Measurements from ENCODE around the gene ARL5C. TPM values are rescaled to one million over a fixed set of nuclear protein-coding genes. Genes with fewer than 3 reads are reported as not detected.
"Not testable (repeated sequence)": the region's sequence is repeated elsewhere in the genome, so short reads cannot be mapped to it uniquely, and the experiment has no call there.

The ARL5C gene
- total and polyA plus RNA-seq, 7 experiments from 2014 or later = 0.15 to 0.78 (median 0.34) TPM; not detected in 4

- Histone ChIP-seq H3K27ac (ENCODE audit: low read depth, low read length) (no peak overlapping the region), H3K4me3 (ENCODE audit: low read length) (no peak overlapping the region), H3K4me1 (ENCODE audit: control insufficient read depth in 2 of 2, insufficient read depth in 2 of 2, low read length in 2 of 2) (no peaks in the 10 kb centered on the region), H3K36me3 (ENCODE audit: control insufficient read depth in 2 of 3, insufficient read depth in 3 of 3, low read length in 3 of 3) (no peaks in the 10 kb centered on the region), H3K9me3 (ENCODE audit: control insufficient read depth in 2 of 3, low read length in 3 of 3) (no peaks in the 10 kb centered on the region), H3K27me3 (ENCODE audit: control insufficient read depth in 2 of 2, insufficient read depth in 2 of 2, low read length in 2 of 2) (no peaks in the 10 kb centered on the region)
- Mint-ChIP-seq H3K9me3 (no peaks in the 10 kb centered on the region), H3K4me3 (no peak overlapping the region), H3K4me1 (peaks cover 3 to 15% (median 12%) of the 10 kb centered on the region in 7 donors), H3K27me3 (no peaks in the 10 kb centered on the region), H3K36me3 (peaks cover 0 to 18% (median 0%) of the 10 kb centered on the region in 5 donors), H3K27ac (no peak overlapping the region)
- DNase-seq = no peak
- intact Hi-C loops (cut with micrococcal nuclease) = no loop called here
- ChIA-PET POLR2A (no interaction called here), CTCF (no interaction called here)
- ATAC-seq = no peak
Observed at GRCh38 chr17:39122991-39123390, 43.0 kb downstream of the ARL5C start.

- H3K4me3 Mint-ChIP-seq; DNase-seq; intact Hi-C loops (cut with micrococcal nuclease); H3K4me1 ChIP-seq (ENCODE audit: control insufficient read depth in 2 of 2, insufficient read depth in 2 of 2, low read length in 2 of 2); H3K4me3 ChIP-seq (ENCODE audit: low read length); H3K27ac ChIP-seq (ENCODE audit: low read depth, low read length); CTCF ChIA-PET; H3K9me3 Mint-ChIP-seq; ATAC-seq; H3K27me3 ChIP-seq (ENCODE audit: control insufficient read depth in 2 of 2, insufficient read depth in 2 of 2, low read length in 2 of 2); H3K9me3 ChIP-seq (ENCODE audit: control insufficient read depth in 2 of 3, low read length in 3 of 3); POLR2A ChIA-PET; H3K36me3 ChIP-seq (ENCODE audit: control insufficient read depth in 2 of 3, insufficient read depth in 3 of 3, low read length in 3 of 3); H3K27me3 Mint-ChIP-seq; H3K27ac Mint-ChIP-seq: not testable (repeated sequence)
- Mint-ChIP-seq H3K36me3 (peaks cover 0 to 18% (median 0%) of the 10 kb centered on the region in 5 donors), H3K4me1 (peaks cover 3 to 16% (median 14%) of the 10 kb centered on the region in 7 donors)
Observed at GRCh38 chr17:39121919-39122318, 44.0 kb downstream of the ARL5C start.

- peaks cover 0 to 23% (median 5%) of the 10 kb centered on the region in 5 donors for H3K36me3 Mint-ChIP-seq
- intact Hi-C loops (cut with micrococcal nuclease) = no loop called here
- peaks cover 0 to 5% (median 0%) of the 10 kb centered on the region in 5 donors for H3K27me3 Mint-ChIP-seq
- peak overlapping the region in 2 of 9 donors; percentile 38 to 79 for H3K27ac Mint-ChIP-seq
- H3K4me3 ChIP-seq (ENCODE audit: low read length) = no peak overlapping the region
- no peaks in the 10 kb centered on the region for H3K9me3 ChIP-seq (ENCODE audit: control insufficient read depth in 2 of 3, low read length in 3 of 3)
- peaks cover 3 to 24% (median 19%) of the 10 kb centered on the region in 7 donors for H3K4me1 Mint-ChIP-seq
- H3K9me3 Mint-ChIP-seq = peaks cover 0 to 4% (median 0%) of the 10 kb centered on the region in 11 donors
- POLR2A ChIA-PET = interaction anchor here (0.6 to 1.7 kb wide), 3 partner anchors 26 to 310 kb away, joined by 3 to 5 read pairs (median 4); no protein-coding TSS in a partner anchor
- no peaks in the 10 kb centered on the region for H3K36me3 ChIP-seq (ENCODE audit: control insufficient read depth in 2 of 3, insufficient read depth in 3 of 3, low read length in 3 of 3)
- H3K4me3 Mint-ChIP-seq = no peak overlapping the region
- H3K27ac ChIP-seq (ENCODE audit: low read depth, low read length) = no peak overlapping the region
- DNase-seq = no peak
- H3K27me3 ChIP-seq (ENCODE audit: control insufficient read depth in 2 of 2, insufficient read depth in 2 of 2, low read length in 2 of 2) = no peaks in the 10 kb centered on the region
- peak; percentile 72 for ATAC-seq
- no peaks in the 10 kb centered on the region for H3K4me1 ChIP-seq (ENCODE audit: control insufficient read depth in 2 of 2, insufficient read depth in 2 of 2, low read length in 2 of 2)
- CTCF ChIA-PET = no interaction called here
Observed at GRCh38 chr17:39118674-39119419, 47.1 kb downstream of the ARL5C start.

GRCh38 chr17:39116224-39116623 lies 49.7 kb downstream of the ARL5C start:
- ChIA-PET POLR2A (interaction anchor here (1.2 kb wide), 1 partner anchor 18 kb away, joined by 5 read pairs; no protein-coding TSS in a partner anchor), CTCF (interaction anchor here (0.6 to 1.3 kb wide), 2 partner anchors 33 to 133 kb away, joined by 3 read pairs; no protein-coding TSS in a partner anchor)
- Histone ChIP-seq H3K9me3 (ENCODE audit: control insufficient read depth in 2 of 3, low read length in 3 of 3) (no peaks in the 10 kb centered on the region), H3K27me3 (ENCODE audit: control insufficient read depth in 2 of 2, insufficient read depth in 2 of 2, low read length in 2 of 2) (no peaks in the 10 kb centered on the region), H3K27ac (ENCODE audit: low read depth, low read length) (no peak overlapping the region), H3K36me3 (ENCODE audit: control insufficient read depth in 2 of 3, insufficient read depth in 3 of 3, low read length in 3 of 3) (no peaks in the 10 kb centered on the region), H3K4me1 (ENCODE audit: control insufficient read depth in 2 of 2, insufficient read depth in 2 of 2, low read length in 2 of 2) (no peaks in the 10 kb centered on the region), H3K4me3 (ENCODE audit: low read length) (no peak overlapping the region)
- Mint-ChIP-seq H3K27me3 (peaks cover 0 to 5% (median 0%) of the 10 kb centered on the region in 5 donors), H3K9me3 (peaks cover 0 to 4% (median 0%) of the 10 kb centered on the region in 11 donors), H3K4me3 (no peak overlapping the region), H3K4me1 (peaks cover 3 to 26% (median 22%) of the 10 kb centered on the region in 7 donors), H3K27ac (no peak overlapping the region), H3K36me3 (peaks cover 0 to 16% (median 5%) of the 10 kb centered on the region in 5 donors)
- ATAC-seq (no peak), DNase-seq (no peak)
- intact Hi-C loops (cut with micrococcal nuclease) = no loop called here

- Histone ChIP-seq H3K9me3 (ENCODE audit: control insufficient read depth in 2 of 3, low read length in 3 of 3) (no peaks in the 10 kb centered on the region), H3K4me3 (ENCODE audit: low read length) (no peak overlapping the region), H3K27me3 (ENCODE audit: control insufficient read depth in 2 of 2, insufficient read depth in 2 of 2, low read length in 2 of 2) (no peaks in the 10 kb centered on the region), H3K4me1 (ENCODE audit: control insufficient read depth in 2 of 2, insufficient read depth in 2 of 2, low read length in 2 of 2) (no peaks in the 10 kb centered on the region), H3K27ac (ENCODE audit: low read depth, low read length) (no peak overlapping the region), H3K36me3 (ENCODE audit: control insufficient read depth in 2 of 3, insufficient read depth in 3 of 3, low read length in 3 of 3) (no peaks in the 10 kb centered on the region)
- ChIA-PET POLR2A (no interaction called here), CTCF (interaction anchor here (0.6 kb wide), 1 partner anchor 66 kb away, joined by 3 read pairs; no protein-coding TSS in a partner anchor)
- H3K4me1 Mint-ChIP-seq = peaks cover 3 to 29% (median 22%) of the 10 kb centered on the region in 7 donors
- DNase-seq (no peak), ATAC-seq (no peak)
- no peak overlapping the region for H3K4me3 Mint-ChIP-seq
- peaks cover 0 to 15% (median 5%) of the 10 kb centered on the region in 5 donors for H3K36me3 Mint-ChIP-seq
- peaks cover 0 to 4% (median 0%) of the 10 kb centered on the region in 11 donors for H3K9me3 Mint-ChIP-seq
- intact Hi-C loops (cut with micrococcal nuclease) = no loop called here
- H3K27me3 Mint-ChIP-seq = peaks cover 0 to 5% (median 0%) of the 10 kb centered on the region in 5 donors
- no peak overlapping the region for H3K27ac Mint-ChIP-seq
Observed at GRCh38 chr17:39115135-39115534, 50.8 kb downstream of the ARL5C start.

GRCh38 chr17:39114723-39115122 lies 51.2 kb downstream of the ARL5C start:
- no peak for ATAC-seq

More at GRCh38 chr17:39114723-39115122, 51.2 kb downstream of the ARL5C start:
- Histone ChIP-seq H3K4me3 (ENCODE audit: low read length) (no peak overlapping the region), H3K36me3 (ENCODE audit: control insufficient read depth in 2 of 3, insufficient read depth in 3 of 3, low read length in 3 of 3) (no peaks in the 10 kb centered on the region), H3K4me1 (ENCODE audit: control insufficient read depth in 2 of 2, insufficient read depth in 2 of 2, low read length in 2 of 2) (no peaks in the 10 kb centered on the region), H3K27ac (ENCODE audit: low read depth, low read length) (no peak overlapping the region), H3K9me3 (ENCODE audit: control insufficient read depth in 2 of 3, low read length in 3 of 3) (no peaks in the 10 kb centered on the region), H3K27me3 (ENCODE audit: control insufficient read depth in 2 of 2, insufficient read depth in 2 of 2, low read length in 2 of 2) (no peaks in the 10 kb centered on the region)
- no peak for DNase-seq
- intact Hi-C loops (cut with micrococcal nuclease) = no loop called here
- Mint-ChIP-seq H3K36me3 (peaks cover 0 to 15% (median 5%) of the 10 kb centered on the region in 5 donors), H3K27ac (no peak overlapping the region), H3K9me3 (peaks cover 0 to 4% (median 0%) of the 10 kb centered on the region in 11 donors), H3K4me1 (peaks cover 3 to 31% (median 23%) of the 10 kb centered on the region in 7 donors), H3K4me3 (no peak overlapping the region), H3K27me3 (peaks cover 0 to 5% (median 0%) of the 10 kb centered on the region in 5 donors)
- ChIA-PET POLR2A (no interaction called here), CTCF (interaction anchor here (0.6 kb wide), 1 partner anchor 66 kb away, joined by 3 read pairs; no protein-coding TSS in a partner anchor)

Data from naive thymus-derived CD4-positive, alpha-beta T cell (primary cell).